ENCODE data around the gene POU3F1. TPM values are rescaled to one million over a fixed set of nuclear protein-coding genes. Genes with fewer than 3 reads are reported as not detected.

POU3F1 gene
- total and polyA plus RNA-seq, 2 of the 4 experiments (the other 2 are of a cell fraction), result not detected

DNA sequence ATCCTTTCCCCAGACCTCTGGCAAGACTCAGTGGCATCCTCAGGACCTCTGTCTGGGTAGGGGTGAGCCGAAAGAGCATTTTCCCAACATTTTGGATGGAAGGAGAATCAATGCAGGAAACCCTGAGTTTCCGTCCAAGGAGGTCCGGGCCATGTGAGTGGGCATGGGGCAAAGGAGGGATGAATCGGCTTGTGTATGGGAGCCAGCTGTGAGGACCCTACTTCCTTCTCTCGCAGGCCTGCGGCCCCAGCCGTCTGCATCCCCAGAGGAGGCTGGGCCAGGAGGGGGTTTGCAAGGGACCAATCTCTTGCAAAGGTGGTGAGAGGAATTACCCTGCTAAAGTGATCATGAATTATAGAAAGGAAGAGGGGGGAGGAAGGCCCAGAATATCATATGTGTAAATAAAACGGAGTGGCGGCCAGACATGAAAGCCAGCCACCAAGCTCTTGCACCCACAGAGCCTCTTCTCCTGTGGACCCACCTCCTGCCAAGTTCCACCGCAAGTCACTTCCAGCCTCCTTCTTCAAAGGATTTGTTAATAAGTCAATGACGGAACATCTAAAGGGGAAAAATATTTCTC, 48.2 kb upstream of the POU3F1 start:
- Histone ChIP-seq H3K56ac (ENCODE audit: extremely low read depth, insufficient read depth, low read length) (no peak overlapping the region), H4K5ac (ENCODE audit: low read depth, low read length) (no peak overlapping the region), H3K9me1 (ENCODE audit: insufficient read depth, low read length) (no peaks in the 10 kb centered on the region), H3K36me3 (ENCODE audit: control insufficient read depth, insufficient read depth, low read length) (no peaks in the 10 kb centered on the region), H3K9me3 (ENCODE audit: control insufficient read depth, insufficient read depth, low read length) (no peaks in the 10 kb centered on the region), H3K4me2 (ENCODE audit: low read depth, low read length) (no peak overlapping the region), H2AK5ac (ENCODE audit: low read depth, low read length) (no peak overlapping the region), H2BK5ac (ENCODE audit: low read depth, low read length, poor library complexity, severe bottlenecking) (no peak overlapping the region), H3K27ac (ENCODE audit: insufficient read depth, low read length) (no peak overlapping the region), H3K18ac (ENCODE audit: low read depth, low read length) (no peak overlapping the region), H2AFZ (replicated peaks; ENCODE audit: low read length, poor library complexity) (no peak overlapping the region), H2BK20ac (ENCODE audit: low read depth, low read length) (no peak overlapping the region), H3K4ac (ENCODE audit: low read depth, low read length) (no peak overlapping the region), H4K20me1 (ENCODE audit: insufficient read depth, low read length) (no peaks in the 10 kb centered on the region), H2BK120ac (ENCODE audit: low read depth, low read length) (no peak overlapping the region), H3K27me3 (ENCODE audit: control insufficient read depth, insufficient read depth, low read length) (peaks cover 17% of the 10 kb centered on the region), H3K4me3 (ENCODE audit: insufficient read depth, low read depth, low read length) (no peak overlapping the region), H3K79me1 (ENCODE audit: low read depth in 1 of 2, low read length in 2 of 2) (no peaks in the 10 kb centered on the region), H3K4me1 (ENCODE audit: control insufficient read depth, insufficient read depth, low read length) (no peaks in the 10 kb centered on the region), H3K14ac (replicated peaks; ENCODE audit: low read depth, low read length) (no peak overlapping the region), H2AK9ac (replicated peaks; ENCODE audit: low read depth, low read length, poor library complexity) (no peak overlapping the region), H2BK15ac (ENCODE audit: low read depth, low read length) (no peak overlapping the region), H4K91ac (ENCODE audit: insufficient read depth, low read depth, low read length) (no peak overlapping the region), H3K9ac (ENCODE audit: low read depth, low read length) (no peak overlapping the region), H4K8ac (ENCODE audit: low read depth in 2 of 2, low read length in 2 of 2) (no peak overlapping the region), H3K23ac (ENCODE audit: low read depth, low read length) (no peak overlapping the region)
- intact Hi-C loops (cut with micrococcal nuclease), result no loop called here
- TF ChIP-seq RCOR1 (IDR thresholded peaks at IDR 0.05; ENCODE audit: insufficient replicate concordance, low read length) (no peak), CEBPB (IDR thresholded peaks at IDR 0.05; ENCODE audit: low read depth, low read length) (no peak), MAFK (IDR thresholded peaks at IDR 0.05; ENCODE audit: low read depth, low read length) (no peak), NFE2L2 (IDR thresholded peaks at IDR 0.05; ENCODE audit: low read depth, low read length) (no peak), RAD21 (IDR thresholded peaks at IDR 0.05; ENCODE audit: low read length) (no peak), FOS (IDR thresholded peaks at IDR 0.05; ENCODE audit: low read depth, low read length) (no peak), BHLHE40 (IDR thresholded peaks at IDR 0.05; ENCODE audit: low read depth, low read length) (no peak), RFX5 (IDR thresholded peaks at IDR 0.05; ENCODE audit: low read depth, low read length) (no peak), CHD1 (IDR thresholded peaks at IDR 0.05; ENCODE audit: low read depth, low read length) (no peak), MXI1 (IDR thresholded peaks at IDR 0.05; ENCODE audit: borderline replicate concordance, low read depth, low read length) (no peak), POLR2A (IDR thresholded peaks at IDR 0.05; ENCODE audit: low read depth, low read length) (no peak), MAZ (IDR thresholded peaks at IDR 0.05; ENCODE audit: borderline replicate concordance, low read depth, low read length) (no peak)
- TF ChIP-seq, protein P1, sequence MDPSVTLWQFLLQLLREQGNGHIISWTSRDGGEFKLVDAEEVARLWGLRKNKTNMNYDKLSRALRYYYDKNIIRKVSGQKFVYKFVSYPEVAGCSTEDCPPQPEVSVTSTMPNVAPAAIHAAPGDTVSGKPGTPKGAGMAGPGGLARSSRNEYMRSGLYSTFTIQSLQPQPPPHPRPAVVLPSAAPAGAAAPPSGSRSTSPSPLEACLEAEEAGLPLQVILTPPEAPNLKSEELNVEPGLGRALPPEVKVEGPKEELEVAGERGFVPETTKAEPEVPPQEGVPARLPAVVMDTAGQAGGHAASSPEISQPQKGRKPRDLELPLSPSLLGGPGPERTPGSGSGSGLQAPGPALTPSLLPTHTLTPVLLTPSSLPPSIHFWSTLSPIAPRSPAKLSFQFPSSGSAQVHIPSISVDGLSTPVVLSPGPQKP (IDR thresholded peaks at IDR 0.05; ENCODE audit: borderline replicate concordance, low read depth, low read length), result no peak
- TF ChIP-seq, protein P2, sequence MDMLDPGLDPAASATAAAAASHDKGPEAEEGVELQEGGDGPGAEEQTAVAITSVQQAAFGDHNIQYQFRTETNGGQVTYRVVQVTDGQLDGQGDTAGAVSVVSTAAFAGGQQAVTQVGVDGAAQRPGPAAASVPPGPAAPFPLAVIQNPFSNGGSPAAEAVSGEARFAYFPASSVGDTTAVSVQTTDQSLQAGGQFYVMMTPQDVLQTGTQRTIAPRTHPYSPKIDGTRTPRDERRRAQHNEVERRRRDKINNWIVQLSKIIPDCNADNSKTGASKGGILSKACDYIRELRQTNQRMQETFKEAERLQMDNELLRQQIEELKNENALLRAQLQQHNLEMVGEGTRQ (IDR thresholded peaks at IDR 0.05; ENCODE audit: low read depth, low read length), result no peak
- ATAC-seq (ENCODE audit: low read depth) (no peak), DNase-seq (no peak)
- no TSS peak for BruUV-seq (replicated peaks)
- ChIA-PET CTCF (no interaction called here), POLR2A (ENCODE audit: unreplicated experiment) (no interaction called here)
- 20% methylated on average over 1 of the region's 11 CpGs; no CpG with 5 or more reads in 1 of the 2 experiments for WGBS, 2 experiments (ENCODE audit: extremely low coverage in 2 of 2, insufficient read length in 1 of 2)
- in situ Hi-C loops (cut with MboI; ENCODE audit: low sequenced_read_pairs), result no loop called here
- dilution Hi-C loops (cut with HindIII; ENCODE audit: low sequenced_read_pairs, unreplicated experiment), result no loop called here
